Stimulated activated CD4-positive, alpha-beta T cell treated with anti-CD3 and anti-CD28 coated beads, TNF-alpha, amount 100 ng/mL, for 48 hours (primary cell): ENCODE results near the gene SPRYD4.
A peak's percentile ranks its signal among the peaks of the same experiment; 100 is the strongest.
"Not testable (repeated sequence)": the region's sequence is repeated elsewhere in the genome, so short reads cannot be mapped to it uniquely, and the experiment has no call there.

Experiments used
- DNase-seq, 3 donors: peaks; one replicate each; pipeline ENCODE4 v3.0.0-alpha.2; 2020; ENCODE audit warnings: low read depth in 3 of 3

SPRYD4 gene

DNA sequence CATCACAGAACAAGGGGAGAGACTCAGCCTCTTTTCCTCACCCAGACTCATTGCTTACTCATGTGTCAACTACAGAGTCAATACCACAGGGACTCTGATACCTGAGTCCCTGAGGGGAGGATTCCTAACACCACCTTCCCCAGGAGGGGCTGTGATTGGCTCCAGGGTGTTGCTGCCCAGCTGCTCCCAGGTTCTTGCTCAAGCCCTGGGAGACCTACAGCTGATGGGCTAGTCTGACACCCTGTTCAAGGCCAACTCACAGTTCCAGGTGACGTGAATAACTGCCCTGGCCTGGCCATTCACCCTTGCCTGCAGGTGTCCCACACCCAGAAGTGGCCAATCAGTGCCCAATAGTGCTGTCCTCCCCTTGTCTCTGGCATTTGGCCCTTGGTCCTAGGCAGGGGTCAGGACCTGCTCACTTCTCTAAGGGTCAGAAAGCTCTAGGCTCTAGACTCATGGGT, 8.6 kb downstream of the SPRYD4 start:
- DNase-seq = no peak

DNA sequence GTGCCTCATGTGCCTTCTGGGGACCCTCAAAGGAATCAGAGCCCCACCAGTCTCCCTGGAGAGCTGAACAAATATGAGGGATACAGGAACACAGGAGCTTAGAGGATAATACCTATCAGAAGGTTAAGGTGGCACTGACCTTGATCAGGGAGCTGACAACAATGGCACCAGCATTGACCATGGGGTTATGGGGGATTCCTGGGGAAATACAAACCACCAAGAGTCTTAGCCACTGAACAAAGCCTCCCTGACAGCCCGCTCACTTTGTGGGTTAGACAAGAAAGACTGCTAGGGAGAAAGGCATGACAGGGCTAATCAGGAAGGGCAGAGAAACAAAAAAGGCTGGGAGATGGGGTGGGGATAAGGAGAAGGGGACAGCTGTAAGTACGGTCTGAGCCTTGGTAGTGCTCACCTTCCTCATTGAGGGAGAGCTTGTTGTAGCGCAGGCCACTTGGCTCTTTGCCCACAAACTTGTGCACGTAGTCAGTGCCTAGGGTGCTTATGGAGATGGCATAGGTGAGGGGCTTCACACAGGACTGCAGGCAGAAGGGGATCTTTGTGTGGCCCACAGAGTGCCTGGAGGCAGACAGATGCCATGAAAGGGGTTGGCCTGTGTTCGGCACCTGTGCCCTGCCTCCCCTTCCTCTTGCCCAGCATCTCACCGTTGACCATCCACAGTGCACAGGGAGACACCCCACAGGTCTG, 9.3 kb downstream of the SPRYD4 start:
- no peak for DNase-seq

DNA sequence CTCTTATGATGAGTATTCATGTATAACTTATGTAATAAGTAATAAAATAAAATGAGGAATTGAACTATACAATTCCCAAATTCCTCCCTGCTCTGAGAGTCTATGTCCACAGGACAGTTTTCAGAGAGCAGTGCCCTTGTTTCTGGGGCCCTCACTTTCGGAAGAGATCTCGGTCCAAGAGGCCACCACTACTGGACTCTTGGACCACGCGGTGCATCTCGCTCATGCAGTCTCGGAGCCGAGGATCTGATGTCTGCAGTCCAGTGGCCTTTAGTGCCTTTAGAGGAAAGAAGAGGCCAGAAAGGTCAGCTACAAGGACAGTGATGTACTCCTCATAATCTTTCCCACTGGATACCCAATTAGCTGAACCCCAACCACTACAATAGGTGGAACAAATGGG, 11.2 kb downstream of the SPRYD4 start:
- DNase-seq = no peak

DNA sequence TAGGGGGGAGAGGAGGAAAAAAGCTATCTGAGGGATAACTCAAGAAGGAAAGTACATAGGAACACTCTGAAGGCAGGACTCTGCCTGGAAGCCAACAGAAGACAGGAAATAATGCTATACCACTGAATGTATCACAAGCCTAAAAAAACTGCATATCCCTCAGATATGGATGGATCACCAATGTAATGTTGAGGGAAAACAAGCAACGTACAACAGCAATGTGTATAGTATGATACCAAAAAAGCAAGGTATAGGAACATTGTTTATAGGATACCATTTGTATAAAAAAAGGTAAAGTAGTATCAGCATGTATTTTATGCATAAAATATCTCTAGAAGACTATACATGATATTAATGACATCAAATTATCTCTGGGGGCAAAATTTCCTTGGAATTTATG, 16.2 kb downstream of the SPRYD4 start:
- no peak for DNase-seq

DNA sequence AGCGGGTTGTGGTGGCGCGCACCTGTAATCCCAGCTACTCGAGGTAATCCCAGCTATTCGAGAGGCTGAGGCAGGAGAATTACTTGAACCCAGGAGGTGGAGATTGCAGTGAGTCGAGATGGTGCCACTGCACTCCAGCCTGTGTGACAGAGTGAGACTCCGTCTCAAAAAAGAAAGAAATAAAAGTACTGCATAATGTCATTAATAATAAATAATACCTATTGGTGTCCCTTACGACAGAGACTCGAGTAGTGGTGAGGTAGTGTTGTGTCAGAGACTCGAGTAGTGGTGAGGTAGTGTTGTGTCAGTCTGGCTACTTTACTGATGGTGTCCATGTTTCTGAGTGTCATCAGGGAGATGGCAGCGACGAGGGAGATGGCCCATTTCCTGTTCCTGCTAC, 18.3 kb downstream of the SPRYD4 start:
- no peak for DNase-seq

DNA sequence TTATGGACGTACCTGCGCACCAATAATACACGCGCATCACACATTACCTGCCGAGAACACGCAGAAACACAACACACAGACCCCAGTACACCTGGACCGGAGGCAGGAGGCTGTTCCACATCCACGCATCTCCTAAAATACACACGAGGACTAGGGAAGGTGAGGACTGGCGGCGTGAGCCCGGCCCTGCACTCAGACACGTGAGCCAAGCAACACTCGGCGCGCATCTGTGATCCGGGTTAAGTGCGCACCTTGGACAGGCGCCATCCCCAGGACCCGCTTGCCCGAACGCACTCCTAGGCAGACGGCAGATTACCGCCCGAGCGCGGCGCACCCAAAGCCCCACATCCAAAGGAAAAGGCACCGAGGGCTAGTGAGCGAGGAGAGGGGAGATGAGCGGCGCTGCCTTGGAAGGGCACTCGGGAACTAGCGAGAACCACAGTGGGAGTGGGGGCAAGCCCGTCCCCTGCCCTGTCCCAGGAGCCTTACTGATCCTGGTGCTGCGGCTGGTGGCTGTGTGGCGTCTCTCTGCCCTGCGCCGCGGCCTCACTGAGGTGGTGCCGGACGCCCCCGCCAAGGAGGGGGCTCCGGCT, 19.2 kb downstream of the SPRYD4 start:
- DNase-seq = peak in 1 of 3 donors; percentile 17

DNA sequence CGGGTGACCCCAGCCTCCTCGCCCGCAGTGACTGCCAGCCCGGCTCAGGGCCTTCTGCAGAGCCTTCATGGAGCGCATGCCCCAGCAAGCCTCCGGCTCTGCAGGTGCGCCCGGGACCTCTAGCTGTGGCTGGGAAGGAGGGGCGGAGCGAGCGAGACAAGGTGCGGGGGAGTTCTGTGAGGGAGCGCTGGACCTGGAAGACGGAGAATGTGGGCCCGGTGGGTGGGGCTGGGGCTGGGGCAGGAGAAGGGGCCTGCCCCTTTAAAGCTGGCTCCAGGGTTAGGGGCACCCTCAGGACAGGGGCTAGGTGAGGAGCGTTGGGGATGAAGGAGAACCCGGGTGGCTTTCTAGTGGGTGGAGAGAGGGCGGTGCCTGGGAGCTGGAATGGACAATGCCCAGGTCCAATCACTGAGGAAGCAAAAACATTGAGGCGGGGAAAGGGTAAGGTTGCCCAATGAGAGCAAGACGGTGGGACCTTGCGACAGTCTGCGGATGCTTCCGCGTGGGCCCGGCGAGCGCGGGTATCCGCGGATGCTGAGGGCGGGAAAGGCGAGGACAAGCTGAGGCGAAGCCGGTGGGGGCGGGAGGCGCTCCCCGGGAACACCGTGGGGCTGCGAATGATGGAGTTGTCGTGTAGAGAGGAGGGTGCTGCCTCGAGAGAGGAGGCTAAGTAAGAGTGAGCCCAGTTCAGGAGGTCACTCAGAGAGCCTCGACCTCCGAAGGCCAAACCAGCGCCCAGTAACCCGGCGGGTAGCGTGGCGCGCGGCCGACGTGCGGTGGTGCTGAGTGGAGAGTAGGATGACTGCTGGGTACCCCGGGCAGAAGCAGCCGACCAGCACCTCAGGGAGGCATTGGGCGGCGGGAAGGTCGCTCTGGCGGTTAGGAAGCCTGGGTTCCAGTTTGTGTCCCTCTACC, 19.9 kb downstream of the SPRYD4 start, which contains the start of gene GLS2:
Gene GLS2, minus strand, starts transcription at position 121 of the 915 bp plus-strand sequence. Its CDS starts 43 bp downstream, at position 78.
- DNase-seq = peak; percentile 47 to 64 (median 64)

DNA sequence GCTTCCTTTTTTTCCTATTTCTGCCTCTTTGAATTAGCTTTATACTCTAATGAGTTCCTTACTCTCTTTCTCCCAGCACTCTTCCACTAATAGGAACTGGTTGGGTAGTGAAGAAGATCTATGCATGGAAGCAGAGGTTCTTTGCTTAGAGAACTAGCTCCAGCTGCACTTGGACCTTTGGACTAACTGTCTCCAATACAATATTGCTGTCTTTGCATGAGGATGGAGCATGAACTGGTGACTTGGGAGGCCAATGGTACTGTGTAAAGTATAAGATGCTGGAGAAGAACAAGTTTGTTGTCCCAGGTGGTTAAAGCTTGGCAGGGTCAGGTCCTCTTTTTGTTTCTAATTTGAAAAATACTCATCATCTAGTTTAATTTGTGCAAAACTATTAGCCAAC, 22.0 kb downstream of the SPRYD4 start:
- no peak for DNase-seq

DNA sequence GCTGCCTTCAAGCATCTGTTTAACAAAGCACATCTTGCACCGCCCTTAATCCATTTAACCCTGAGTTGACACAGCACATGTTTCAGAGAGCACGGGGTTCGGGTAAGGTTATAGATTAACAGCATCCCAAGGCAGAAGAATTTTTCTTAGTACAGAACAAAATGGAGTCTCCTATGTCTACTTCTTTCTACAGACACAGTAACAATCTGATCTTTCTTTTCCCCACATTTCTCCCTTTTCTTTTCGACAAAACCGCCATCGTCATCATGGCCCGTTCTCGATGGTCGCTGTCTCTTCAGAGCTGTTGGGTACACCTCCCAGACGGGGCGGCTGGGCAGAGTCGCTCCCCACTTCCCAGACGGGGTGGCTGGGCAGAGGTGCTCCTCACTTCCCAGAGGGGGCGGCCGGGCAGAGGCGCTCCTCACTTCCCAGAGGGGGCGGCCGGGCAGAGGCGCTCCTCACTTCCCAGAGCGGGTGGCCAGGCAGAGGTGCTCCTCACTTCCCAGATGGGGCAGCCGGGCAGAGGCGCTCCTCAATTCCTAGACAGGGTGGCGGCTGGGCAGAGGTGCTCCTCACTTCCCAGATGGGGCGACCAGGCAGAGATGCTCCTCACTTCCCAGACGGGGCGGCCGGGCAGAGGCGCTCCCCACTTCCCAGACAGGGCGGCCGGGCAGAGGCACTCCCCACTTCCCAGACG, 25.2 kb downstream of the SPRYD4 start:
- DNase-seq = not testable (repeated sequence)

DNA sequence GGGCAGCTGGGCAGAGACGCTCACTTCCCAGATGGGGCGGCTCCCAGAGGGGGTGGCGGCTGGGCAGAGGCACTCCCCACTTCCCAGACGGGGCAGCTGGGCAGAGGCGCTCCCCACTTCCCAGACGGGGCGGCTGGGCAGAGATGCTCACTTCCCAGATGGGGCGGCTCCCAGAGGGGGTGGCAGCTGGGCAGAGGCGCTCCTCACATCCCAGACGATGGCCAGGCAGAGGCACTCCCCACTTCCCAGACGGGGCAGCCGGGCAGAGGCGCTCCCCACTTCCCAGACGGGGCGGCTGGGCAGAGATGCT, 25.7 kb downstream of the SPRYD4 start:
- DNase-seq = not testable (repeated sequence)

DNA sequence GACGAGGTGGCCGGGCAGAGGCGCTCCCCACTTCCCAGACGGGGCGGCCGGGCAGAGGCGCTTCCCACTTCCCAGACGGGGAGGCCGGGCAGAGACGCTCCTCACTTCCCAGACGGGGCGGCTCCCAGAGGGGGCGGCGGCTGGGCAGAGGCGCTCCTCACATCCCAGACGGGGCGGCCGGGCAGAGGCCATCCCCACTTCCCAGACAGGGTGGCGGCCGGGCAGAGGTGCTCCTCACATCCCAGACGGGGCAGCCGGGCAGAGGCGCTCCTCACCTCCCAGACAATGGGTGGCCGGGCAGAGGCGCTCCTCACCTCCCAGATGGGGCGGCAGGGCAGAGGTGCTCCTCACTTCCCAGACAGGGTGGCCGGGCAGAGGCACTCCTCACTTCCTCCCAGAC, 26.1 kb downstream of the SPRYD4 start:
- DNase-seq = not testable (repeated sequence)

DNA sequence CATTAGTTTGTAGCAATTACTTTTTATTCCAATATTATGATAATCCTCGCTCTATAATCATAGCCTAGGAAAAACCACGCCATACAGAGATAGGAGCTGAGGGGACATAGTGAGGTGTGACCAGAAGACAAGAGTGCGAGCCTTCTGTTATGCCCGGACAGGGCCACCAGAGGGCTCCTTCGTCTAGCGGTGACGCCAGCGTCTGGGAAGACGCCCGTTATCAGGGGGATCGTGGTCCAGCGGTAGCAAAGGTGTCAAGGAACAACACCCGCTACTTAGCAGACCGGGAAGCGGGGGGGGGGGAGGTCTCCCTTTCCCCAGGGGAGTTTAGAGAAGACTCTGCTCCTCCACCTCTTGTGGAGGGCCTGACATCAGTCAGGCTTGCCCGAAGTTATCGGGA, 28.3 kb downstream of the SPRYD4 start:
- peak in 1 of 3 donors; percentile 51 for DNase-seq

DNA sequence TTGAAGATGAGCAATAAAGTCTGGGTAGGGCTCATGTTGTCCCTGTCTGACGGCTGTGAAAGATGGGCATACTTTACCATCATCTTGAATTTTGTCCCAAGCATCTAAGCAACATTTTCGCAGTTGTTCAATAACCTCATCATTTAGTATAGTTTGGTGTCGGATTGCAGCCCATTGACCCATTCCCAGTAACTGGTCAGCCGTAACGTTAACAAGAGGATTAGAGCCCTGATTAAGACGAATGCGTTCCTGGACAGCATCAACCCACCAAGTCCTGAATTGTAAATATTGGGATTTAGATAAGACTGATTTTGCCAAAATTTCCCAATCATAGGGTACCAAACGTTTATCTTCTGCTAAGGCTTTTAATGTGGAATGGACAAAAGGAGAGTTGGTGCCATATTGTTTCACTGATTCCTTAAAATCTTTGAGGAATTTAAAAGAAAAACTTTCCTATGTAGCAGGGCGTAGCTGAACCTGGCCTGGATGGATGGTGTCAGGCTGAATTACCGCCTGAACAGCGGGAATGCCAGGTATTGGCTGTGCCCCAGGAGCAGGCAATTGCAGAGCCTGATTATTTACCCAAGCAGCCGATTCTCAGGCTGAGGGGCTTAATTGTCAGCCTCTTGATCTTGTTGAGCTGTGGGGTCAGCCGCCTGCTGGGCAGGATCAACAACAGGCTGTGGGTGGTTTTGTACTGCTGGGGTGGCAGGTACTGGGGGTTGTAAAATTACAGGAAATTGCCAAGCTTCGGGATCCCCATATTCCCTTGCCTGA, 29.9 kb downstream of the SPRYD4 start:
- DNase-seq = not testable (repeated sequence)

DNA sequence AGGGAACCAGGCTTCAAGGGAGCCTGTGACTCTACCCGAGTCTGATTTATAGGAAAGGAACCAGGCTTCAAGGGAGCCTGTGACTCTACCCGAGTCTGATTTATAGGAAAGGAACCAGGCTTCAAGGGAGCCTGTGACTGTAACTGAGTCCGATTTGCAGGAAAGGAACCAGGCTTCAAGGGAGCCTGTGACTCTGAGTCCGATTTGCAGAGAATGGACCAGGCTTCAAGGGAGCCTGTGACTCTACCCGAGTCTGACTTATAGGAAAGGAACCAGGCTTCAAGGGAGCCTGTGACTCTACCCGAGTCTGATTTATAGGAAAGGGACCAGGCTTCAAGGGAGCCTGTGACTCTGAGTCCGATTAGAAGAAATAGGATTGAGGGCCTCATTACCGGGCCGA, 31.1 kb downstream of the SPRYD4 start:
- not testable (repeated sequence) for DNase-seq

DNA sequence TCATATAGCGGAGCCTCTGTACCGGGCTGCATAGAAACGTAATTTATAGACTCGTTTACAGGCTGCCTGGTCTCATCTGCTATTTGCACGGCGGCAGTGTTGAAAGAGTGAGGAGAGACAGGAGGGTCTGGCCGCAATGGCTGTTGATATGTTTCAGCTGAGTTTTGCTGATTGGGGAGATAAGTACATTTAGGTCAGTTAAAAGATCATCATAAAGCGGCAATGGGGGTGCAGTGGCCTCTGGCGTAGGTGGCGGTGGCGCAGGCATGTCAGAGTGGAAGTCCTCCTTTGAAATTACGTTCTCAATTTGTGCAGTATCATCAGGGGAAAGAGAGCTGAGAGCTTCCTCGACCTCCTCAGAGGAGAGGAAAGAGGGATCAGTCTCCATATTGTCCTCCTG, 31.5 kb downstream of the SPRYD4 start:
- not testable (repeated sequence) for DNase-seq

DNA sequence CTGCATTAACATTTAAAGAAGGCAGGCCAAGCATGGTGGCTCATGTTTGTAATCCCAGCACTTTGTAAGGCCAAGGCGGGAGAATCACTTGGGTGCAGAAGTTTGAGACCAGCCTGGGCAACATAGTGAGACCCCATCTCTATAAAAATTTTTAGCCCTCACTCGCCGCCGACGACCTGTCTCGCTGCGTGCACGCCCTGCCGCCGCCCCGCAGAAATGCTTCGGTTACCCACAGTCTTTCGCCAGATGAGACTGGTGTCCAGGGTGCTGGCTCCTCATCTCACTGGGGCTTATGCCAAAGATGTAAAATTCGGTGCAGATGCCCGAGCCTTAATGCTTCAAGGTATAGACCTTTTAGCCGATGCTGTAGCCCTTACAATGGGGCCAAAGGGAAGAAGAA, 42.4 kb downstream of the SPRYD4 start:
- DNase-seq = no peak

DNA sequence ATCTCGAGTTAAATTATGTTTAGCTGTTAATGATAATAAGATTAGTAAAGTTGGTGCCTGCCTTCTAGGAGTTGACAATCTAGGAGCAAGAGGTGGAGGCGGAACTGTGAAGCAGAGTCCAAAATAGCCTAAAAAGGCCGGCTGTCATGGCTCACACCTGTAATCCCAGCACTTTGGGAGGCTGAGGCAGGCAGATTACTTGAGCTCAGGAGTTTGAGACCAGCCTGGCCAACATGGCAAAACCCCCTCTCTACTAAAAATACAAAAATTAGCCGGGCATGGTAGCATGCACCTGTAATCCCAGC, 45.6 kb downstream of the SPRYD4 start:
- not testable (repeated sequence) for DNase-seq

DNA sequence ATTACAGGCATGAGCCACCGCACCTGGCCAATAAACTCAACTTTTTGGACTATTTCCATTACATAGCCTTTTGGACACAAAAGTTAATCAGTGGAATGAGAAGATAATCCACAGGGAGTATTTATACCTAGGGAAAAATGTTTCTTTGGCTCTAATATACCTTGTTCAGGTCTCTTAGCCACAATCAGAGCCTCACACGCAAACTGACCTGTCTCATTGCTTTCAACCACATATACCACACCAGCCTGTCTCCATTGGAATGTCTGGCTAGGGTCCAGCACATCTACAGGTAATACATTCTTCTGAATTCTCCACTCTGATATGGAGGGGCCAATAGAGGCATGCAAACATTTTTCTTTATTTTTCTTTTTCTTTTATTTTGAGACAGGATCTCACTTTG, 49.5 kb downstream of the SPRYD4 start:
- no peak for DNase-seq

DNA sequence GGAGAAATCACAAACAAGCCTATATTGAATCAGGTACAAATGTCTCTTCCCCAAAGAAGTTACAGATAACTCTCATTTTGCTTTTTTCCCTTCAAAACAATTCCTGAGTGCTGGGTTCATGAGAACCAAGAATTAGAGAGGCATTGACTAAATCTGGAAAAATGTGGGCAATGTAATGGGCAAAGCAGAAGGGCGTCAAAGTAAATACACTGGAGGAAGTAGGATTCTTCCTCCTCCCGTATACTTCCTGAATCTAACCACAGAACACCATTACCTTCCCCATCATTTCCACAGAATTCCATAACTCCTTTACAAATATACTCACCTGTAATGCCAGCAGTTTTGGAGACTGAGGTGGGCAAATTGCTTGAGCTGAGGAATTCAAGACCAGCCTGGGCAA, 50.2 kb downstream of the SPRYD4 start:
- DNase-seq = no peak

DNA sequence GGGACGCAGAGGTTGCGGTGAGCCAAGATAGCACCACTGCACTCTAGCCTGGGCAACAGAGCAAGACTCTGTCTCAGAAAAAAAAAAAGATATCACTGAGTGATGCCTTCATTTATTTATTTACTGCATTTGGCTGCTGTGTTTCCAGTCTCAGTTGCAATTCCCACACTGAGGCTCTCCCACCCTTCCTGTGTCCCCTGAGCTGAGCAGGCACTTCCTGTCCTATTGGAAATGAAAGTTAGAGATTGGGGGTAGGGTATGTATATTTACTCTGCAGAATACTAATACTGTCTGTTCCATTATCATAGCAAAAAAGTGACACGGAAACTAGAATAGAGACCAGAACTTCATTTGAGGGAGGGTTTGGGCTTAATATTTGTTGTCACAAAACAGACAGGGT, 51.7 kb downstream of the SPRYD4 start:
- no peak for DNase-seq

DNA sequence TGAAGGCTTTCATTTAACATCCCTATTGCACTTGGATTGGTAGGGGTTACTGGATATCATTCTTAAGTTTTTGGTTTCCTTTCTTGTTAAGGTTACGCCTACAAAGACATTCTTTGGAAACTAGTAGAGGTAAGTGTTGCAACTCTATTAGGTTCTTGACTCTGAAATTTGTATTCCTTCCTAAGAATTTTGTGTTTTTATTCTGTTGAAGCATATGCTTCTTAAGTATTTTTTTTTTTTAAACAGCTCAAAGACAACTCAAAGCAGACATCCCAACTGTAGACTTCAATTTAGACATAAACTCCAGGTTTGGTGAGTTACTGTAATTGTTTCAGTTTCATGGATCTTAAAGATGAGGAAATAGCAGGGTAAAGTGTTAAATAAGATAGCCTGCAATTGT, 52.1 kb downstream of the SPRYD4 start:
- no peak for DNase-seq
